Measurements from ENCODE around the gene IL1RAPL1.

Gene IL1RAPL1

DNA sequence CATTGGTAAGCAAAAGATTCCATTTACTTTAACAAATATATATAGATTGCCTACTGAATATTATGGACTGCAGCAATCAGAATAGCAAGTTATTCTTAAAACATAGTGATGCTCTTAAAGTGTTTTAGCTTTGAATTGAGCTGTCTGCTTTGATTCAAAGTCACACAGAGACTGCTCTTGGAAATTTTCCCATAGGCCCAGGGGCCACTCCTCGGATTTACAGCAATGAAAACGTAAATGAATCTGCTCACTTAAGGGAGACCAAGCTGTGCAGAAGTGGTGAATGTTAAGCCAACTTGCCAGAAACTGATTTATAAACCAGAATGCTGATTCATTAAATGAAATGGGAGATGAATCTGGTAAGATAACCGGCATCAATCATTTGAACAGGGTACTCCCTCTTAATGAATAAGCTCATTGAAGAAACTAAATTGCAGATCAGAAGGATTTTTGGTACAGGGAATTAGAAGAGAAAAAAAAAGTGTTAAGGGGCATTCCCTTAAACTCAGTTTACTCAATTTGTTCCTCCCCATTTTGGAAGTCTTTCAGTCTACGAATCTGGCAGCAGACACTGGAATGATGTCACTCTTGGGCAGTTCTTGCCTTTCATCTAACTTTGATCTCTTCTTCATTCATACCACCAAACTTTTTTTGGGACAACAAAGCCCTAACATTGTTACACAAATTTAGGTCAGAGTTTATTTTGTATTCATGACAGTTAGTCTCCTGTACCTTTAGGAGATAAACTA, 1264.8 kb downstream of the IL1RAPL1 start:
- no peaks in the 10 kb centered on the region for H3K27me3 ChIP-seq (ENCODE audit: control insufficient read depth, insufficient read depth, low read length)
- no peak overlapping the region for H3K9ac ChIP-seq (ENCODE audit: low read depth, low read length)
- H3K4me3 ChIP-seq (ENCODE audit: low read depth, low read length): no peak overlapping the region
- H3K36me3 ChIP-seq (ENCODE audit: control insufficient read depth, insufficient read depth, low read length): no peaks in the 10 kb centered on the region
- no peaks in the 10 kb centered on the region for H3K9me3 ChIP-seq (ENCODE audit: control insufficient read depth, insufficient read depth, low read length)
- H3K27ac ChIP-seq (ENCODE audit: low read depth, low read length): no peak overlapping the region
- no peaks in the 10 kb centered on the region for H3K4me1 ChIP-seq (ENCODE audit: control insufficient read depth, insufficient read depth, low read length)

- no peak overlapping the region for H3K9ac ChIP-seq (ENCODE audit: low read depth, low read length)
- no peaks in the 10 kb centered on the region for H3K36me3 ChIP-seq (ENCODE audit: control insufficient read depth, insufficient read depth, low read length)
- no peaks in the 10 kb centered on the region for H3K4me1 ChIP-seq (ENCODE audit: control insufficient read depth, insufficient read depth, low read length)
- no peaks in the 10 kb centered on the region for H3K9me3 ChIP-seq (ENCODE audit: control insufficient read depth, insufficient read depth, low read length)
- no peak overlapping the region for H3K4me3 ChIP-seq (ENCODE audit: low read depth, low read length)
- H3K27ac ChIP-seq (ENCODE audit: low read depth, low read length): no peak overlapping the region
- no peaks in the 10 kb centered on the region for H3K27me3 ChIP-seq (ENCODE audit: control insufficient read depth, insufficient read depth, low read length)
Measured at GRCh38 chrX:29852767-29853166, 1265.5 kb downstream of the IL1RAPL1 start.

DNA sequence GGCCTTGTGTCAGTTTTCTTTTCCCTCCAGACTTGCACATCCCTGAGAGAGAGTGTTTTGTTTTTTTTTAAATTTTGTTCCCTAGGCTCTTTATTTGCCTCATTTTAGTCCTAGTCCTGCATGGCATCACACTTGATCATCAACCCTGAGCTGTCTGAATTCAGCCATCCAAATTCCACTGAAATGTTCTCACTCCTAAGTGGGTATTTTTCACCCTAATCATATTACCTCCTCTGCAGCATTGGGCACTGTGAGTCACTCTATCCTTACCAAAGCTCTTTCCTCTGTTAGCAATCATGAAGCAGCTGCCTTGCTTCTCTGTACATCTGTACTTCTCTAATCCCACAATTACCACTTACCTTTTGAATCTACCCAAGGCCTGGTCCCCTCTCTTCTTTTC, 1271.5 kb downstream of the IL1RAPL1 start:
- Histone ChIP-seq H3K27ac (ENCODE audit: low read depth, low read length) (no peak overlapping the region), H3K4me3 (ENCODE audit: low read depth, low read length) (no peak overlapping the region), H3K9ac (ENCODE audit: low read depth, low read length) (no peak overlapping the region), H3K27me3 (ENCODE audit: control insufficient read depth, insufficient read depth, low read length) (no peaks in the 10 kb centered on the region), H3K9me3 (ENCODE audit: control insufficient read depth, insufficient read depth, low read length) (no peaks in the 10 kb centered on the region), H3K4me1 (ENCODE audit: control insufficient read depth, insufficient read depth, low read length) (no peaks in the 10 kb centered on the region), H3K36me3 (ENCODE audit: control insufficient read depth, insufficient read depth, low read length) (no peaks in the 10 kb centered on the region)

DNA sequence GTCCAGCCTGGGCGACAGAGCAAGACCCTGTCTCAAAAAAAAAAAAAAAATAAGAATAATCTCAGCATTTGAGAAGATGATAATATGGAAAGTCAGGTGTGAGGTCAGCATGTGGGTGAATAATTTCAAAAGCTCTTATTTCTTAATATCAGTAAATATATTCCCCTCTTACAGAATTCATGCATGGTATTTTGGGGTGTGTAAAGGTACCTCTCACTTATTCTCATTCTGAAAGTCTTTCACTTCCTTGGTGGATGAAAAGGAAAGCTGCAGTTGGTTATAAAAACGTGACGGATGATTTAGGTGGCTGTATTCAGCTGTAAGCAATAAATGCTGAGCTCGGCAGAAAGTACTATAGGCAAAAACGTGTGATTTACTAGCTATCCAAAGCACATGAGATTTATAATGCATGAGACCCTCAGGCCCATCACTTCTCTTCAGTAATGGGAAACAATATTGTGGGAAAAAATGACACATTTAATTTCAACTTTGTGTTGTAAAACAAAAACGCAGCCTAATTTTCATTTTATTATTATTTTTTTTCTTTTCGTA, 1275.0 kb downstream of the IL1RAPL1 start:
- Histone ChIP-seq H3K4me1 (ENCODE audit: control insufficient read depth, insufficient read depth, low read length) (no peaks in the 10 kb centered on the region), H3K27ac (ENCODE audit: low read depth, low read length) (no peak overlapping the region), H3K4me3 (ENCODE audit: low read depth, low read length) (no peak overlapping the region), H3K9me3 (ENCODE audit: control insufficient read depth, insufficient read depth, low read length) (no peaks in the 10 kb centered on the region), H3K36me3 (ENCODE audit: control insufficient read depth, insufficient read depth, low read length) (no peaks in the 10 kb centered on the region), H3K9ac (ENCODE audit: low read depth, low read length) (no peak overlapping the region), H3K27me3 (ENCODE audit: control insufficient read depth, insufficient read depth, low read length) (no peaks in the 10 kb centered on the region)

GRCh38 chrX:29867971-29868370, 1280.7 kb downstream of the IL1RAPL1 start:
- Histone ChIP-seq H3K27ac (ENCODE audit: low read depth, low read length) (no peak overlapping the region), H3K4me3 (ENCODE audit: low read depth, low read length) (no peak overlapping the region), H3K36me3 (ENCODE audit: control insufficient read depth, insufficient read depth, low read length) (no peaks in the 10 kb centered on the region), H3K27me3 (ENCODE audit: control insufficient read depth, insufficient read depth, low read length) (no peaks in the 10 kb centered on the region), H3K9me3 (ENCODE audit: control insufficient read depth, insufficient read depth, low read length) (no peaks in the 10 kb centered on the region), H3K9ac (ENCODE audit: low read depth, low read length) (no peak overlapping the region), H3K4me1 (ENCODE audit: control insufficient read depth, insufficient read depth, low read length) (no peaks in the 10 kb centered on the region)

GRCh38 chrX:29869837-29870236, 1282.6 kb downstream of the IL1RAPL1 start:
- no peaks in the 10 kb centered on the region for H3K4me1 ChIP-seq (ENCODE audit: control insufficient read depth, insufficient read depth, low read length)
- no peak overlapping the region for H3K4me3 ChIP-seq (ENCODE audit: low read depth, low read length)
- no peak overlapping the region for H3K27ac ChIP-seq (ENCODE audit: low read depth, low read length)
- no peaks in the 10 kb centered on the region for H3K9me3 ChIP-seq (ENCODE audit: control insufficient read depth, insufficient read depth, low read length)
- no peak overlapping the region for H3K9ac ChIP-seq (ENCODE audit: low read depth, low read length)
- no peaks in the 10 kb centered on the region for H3K36me3 ChIP-seq (ENCODE audit: control insufficient read depth, insufficient read depth, low read length)
- no peaks in the 10 kb centered on the region for H3K27me3 ChIP-seq (ENCODE audit: control insufficient read depth, insufficient read depth, low read length)

- Histone ChIP-seq H3K9me3 (ENCODE audit: control insufficient read depth, insufficient read depth, low read length) (no peaks in the 10 kb centered on the region), H3K4me3 (ENCODE audit: low read depth, low read length) (no peak overlapping the region), H3K9ac (ENCODE audit: low read depth, low read length) (no peak overlapping the region), H3K27ac (ENCODE audit: low read depth, low read length) (no peak overlapping the region), H3K27me3 (ENCODE audit: control insufficient read depth, insufficient read depth, low read length) (no peaks in the 10 kb centered on the region), H3K36me3 (ENCODE audit: control insufficient read depth, insufficient read depth, low read length) (no peaks in the 10 kb centered on the region), H3K4me1 (ENCODE audit: control insufficient read depth, insufficient read depth, low read length) (no peaks in the 10 kb centered on the region)
Measured at GRCh38 chrX:29870608-29871007, 1283.4 kb downstream of the IL1RAPL1 start.

DNA sequence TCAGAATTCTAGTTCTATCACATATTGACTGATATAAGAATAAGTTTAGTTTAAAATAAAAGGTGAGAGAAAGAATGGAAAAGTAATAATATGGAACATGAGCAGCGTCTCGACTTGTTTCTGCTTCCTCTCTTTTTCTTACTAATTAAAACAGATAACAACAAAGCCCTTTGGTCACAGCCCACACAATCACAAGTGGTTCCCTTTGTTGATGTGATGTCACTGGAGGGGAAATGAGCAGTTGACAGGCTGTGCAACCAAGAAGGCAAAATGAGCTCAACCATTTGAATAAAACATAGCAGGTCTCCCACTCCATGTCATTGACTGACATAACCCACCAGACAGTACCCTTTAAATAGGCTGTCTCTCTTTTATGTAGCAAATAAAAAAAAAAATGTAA, 1285.6 kb downstream of the IL1RAPL1 start:
- no peaks in the 10 kb centered on the region for H3K27me3 ChIP-seq (ENCODE audit: control insufficient read depth, insufficient read depth, low read length)
- no peaks in the 10 kb centered on the region for H3K36me3 ChIP-seq (ENCODE audit: control insufficient read depth, insufficient read depth, low read length)
- H3K9ac ChIP-seq (ENCODE audit: low read depth, low read length): no peak overlapping the region
- H3K9me3 ChIP-seq (ENCODE audit: control insufficient read depth, insufficient read depth, low read length): no peaks in the 10 kb centered on the region
- H3K27ac ChIP-seq (ENCODE audit: low read depth, low read length): no peak overlapping the region
- no peak overlapping the region for H3K4me3 ChIP-seq (ENCODE audit: low read depth, low read length)
- no peaks in the 10 kb centered on the region for H3K4me1 ChIP-seq (ENCODE audit: control insufficient read depth, insufficient read depth, low read length)

- no peaks in the 10 kb centered on the region for H3K9me3 ChIP-seq (ENCODE audit: control insufficient read depth, insufficient read depth, low read length)
- no peaks in the 10 kb centered on the region for H3K27me3 ChIP-seq (ENCODE audit: control insufficient read depth, insufficient read depth, low read length)
- H3K4me3 ChIP-seq (ENCODE audit: low read depth, low read length): no peak overlapping the region
- no peaks in the 10 kb centered on the region for H3K36me3 ChIP-seq (ENCODE audit: control insufficient read depth, insufficient read depth, low read length)
- H3K4me1 ChIP-seq (ENCODE audit: control insufficient read depth, insufficient read depth, low read length): no peaks in the 10 kb centered on the region; the same call in 1 of the 2 replicates
- no peak overlapping the region for H3K27ac ChIP-seq (ENCODE audit: low read depth, low read length)
- no peak overlapping the region for H3K9ac ChIP-seq (ENCODE audit: low read depth, low read length)
Measured at GRCh38 chrX:29876733-29877132, 1289.5 kb downstream of the IL1RAPL1 start.

- no peak overlapping the region for H3K4me3 ChIP-seq (ENCODE audit: low read depth, low read length)
- no peaks in the 10 kb centered on the region for H3K27me3 ChIP-seq (ENCODE audit: control insufficient read depth, insufficient read depth, low read length)
- no peaks in the 10 kb centered on the region for H3K36me3 ChIP-seq (ENCODE audit: control insufficient read depth, insufficient read depth, low read length)
- H3K4me1 ChIP-seq (ENCODE audit: control insufficient read depth, insufficient read depth, low read length): no peaks in the 10 kb centered on the region; the same call in 1 of the 2 replicates
- H3K9me3 ChIP-seq (ENCODE audit: control insufficient read depth, insufficient read depth, low read length): no peaks in the 10 kb centered on the region
- H3K9ac ChIP-seq (ENCODE audit: low read depth, low read length): no peak overlapping the region
- no peak overlapping the region for H3K27ac ChIP-seq (ENCODE audit: low read depth, low read length)
Measured at GRCh38 chrX:29880977-29881376, 1293.7 kb downstream of the IL1RAPL1 start.

DNA sequence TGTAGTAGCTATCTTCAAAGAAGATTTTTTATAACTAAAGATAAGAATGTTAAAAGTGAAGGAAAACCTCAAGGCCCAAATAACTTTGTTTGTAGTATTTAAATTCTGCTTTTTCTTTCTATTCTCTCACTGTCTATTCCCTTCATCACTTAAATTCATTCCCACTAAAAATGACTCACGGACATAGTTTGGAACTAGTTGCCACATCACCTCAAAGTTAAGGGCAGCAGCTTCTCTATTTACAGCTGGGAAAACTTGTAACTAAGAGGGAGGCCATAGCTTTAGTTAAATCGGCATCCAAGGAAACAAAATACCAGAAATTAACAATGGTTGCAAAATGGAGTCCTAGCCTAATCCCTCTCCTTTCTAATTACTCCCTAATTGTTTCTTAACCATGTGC, 1302.8 kb downstream of the IL1RAPL1 start:
- no peaks in the 10 kb centered on the region for H3K9me3 ChIP-seq (ENCODE audit: control insufficient read depth, insufficient read depth, low read length)
- H3K4me3 ChIP-seq (ENCODE audit: low read depth, low read length): no peak overlapping the region
- 0 out of 2 replicates have a peak, but pooled peaks cover 5% of the 10 kb centered on the region for H3K27me3 ChIP-seq (ENCODE audit: control insufficient read depth, insufficient read depth, low read length)
- no peaks in the 10 kb centered on the region for H3K4me1 ChIP-seq (ENCODE audit: control insufficient read depth, insufficient read depth, low read length)
- no peak overlapping the region for H3K9ac ChIP-seq (ENCODE audit: low read depth, low read length)
- H3K36me3 ChIP-seq (ENCODE audit: control insufficient read depth, insufficient read depth, low read length): no peaks in the 10 kb centered on the region
- H3K27ac ChIP-seq (ENCODE audit: low read depth, low read length): no peak overlapping the region
